Upper lobe of left lung (tissue), 4 donors: ENCODE measurements around the gene MAD1L1.

Experiments used
- CTCF ChIP-seq, 6 experiments: fragments of 450-650 bp in 4 of 6; fragments of 200-600 bp in 2 of 6; sonication (generic) in 2 of 6; IDR thresholded peaks; one replicate each; pipeline ENCODE4 v1.5.1; 2016 to 2019; ENCODE audit warnings: antibody characterized with exemption in 6 of 6
- POLR2A ChIP-seq, 4 donors: fragments of 450-650 bp; IDR thresholded peaks; one replicate each; pipeline ENCODE4 v1.5.1; 2016 to 2017; ENCODE audit warnings: antibody characterized with exemption in 4 of 4, mild to moderate bottlenecking in 2 of 4

- TF ChIP-seq CTCF (IDR thresholded peaks at IDR 0.05) = no peak
- TF ChIP-seq POLR2A (IDR thresholded peaks at IDR 0.05) = no peak
Observed at GRCh38 chr7:2196381-2197378, 36.1 kb downstream of the MAD1L1 start.
